Mesendoderm (in vitro differentiated cells): ENCODE data around the gene EPS8L1.

Experiments
- DNase-seq: peaks from one replicate; pipeline ENCODE4 v3.0.0; 2013
- H2AK5ac ChIP-seq: 2 replicates; pipeline ENCODE4 v1.6.1; 2013; ENCODE audit warnings: low read length, inconsistent platforms
- H2BK120ac ChIP-seq: 2 replicates; pipeline ENCODE4 v1.6.1; 2013; ENCODE audit warnings: low read depth, mild to moderate bottlenecking, low read length, moderate library complexity, mixed read lengths
- H2BK15ac ChIP-seq: replicated peaks from 2 replicates; pipeline ENCODE4 v1.6.1; 2013; ENCODE audit warnings: low read depth, mild to moderate bottlenecking, moderate library complexity
- H2BK5ac ChIP-seq: 2 replicates; pipeline ENCODE4 v1.6.1; 2013; ENCODE audit warnings: low read length, inconsistent platforms
- H3K18ac ChIP-seq: 2 replicates; pipeline ENCODE4 v1.6.1; 2013; ENCODE audit warnings: mild to moderate bottlenecking, low read length, mixed read lengths
- H3K23ac ChIP-seq: one replicate; pipeline ENCODE4 v1.6.1; 2013; ENCODE audit warnings: low read length
- H3K27ac ChIP-seq: 2 replicates; pipeline ENCODE4 v1.5.1; 2013; ENCODE audit warnings: low read depth, mild to moderate bottlenecking, inconsistent platforms, low read length, moderate library complexity
- H3K27me3 ChIP-seq: 2 replicates; pipeline ENCODE4 v1.6.1; 2013; ENCODE audit warnings: low read length, control low read depth, mild to moderate bottlenecking, inconsistent platforms; ENCODE audit not compliant: insufficient read depth, poor library complexity
- H3K36me3 ChIP-seq: 2 replicates; pipeline ENCODE4 v1.6.1; 2013; ENCODE audit warnings: low read length, inconsistent platforms; ENCODE audit not compliant: control insufficient read depth, insufficient read depth
- H3K4ac ChIP-seq: one replicate; pipeline ENCODE4 v1.6.1; 2013; ENCODE audit warnings: low read depth, mild to moderate bottlenecking, low read length, moderate library complexity
- H3K4me1 ChIP-seq: 2 replicates; pipeline ENCODE4 v1.6.1; 2013; ENCODE audit warnings: low read depth, low read length, inconsistent platforms; ENCODE audit not compliant: control insufficient read depth
- H3K4me2 ChIP-seq: 2 replicates; pipeline ENCODE4 v1.6.1; 2013; ENCODE audit warnings: low read length
- H3K4me3 ChIP-seq: 2 replicates; pipeline ENCODE4 v1.5.1; 2013; ENCODE audit warnings: mild to moderate bottlenecking, low read length
- H3K56ac ChIP-seq: one replicate; pipeline ENCODE4 v1.6.1; 2013; ENCODE audit warnings: low read length
- H3K79me1 ChIP-seq: 2 replicates; pipeline ENCODE4 v1.6.1; 2013; ENCODE audit warnings: low read length, inconsistent platforms
- H3K79me2 ChIP-seq: 2 replicates; pipeline ENCODE4 v1.6.1; 2013; ENCODE audit warnings: mild to moderate bottlenecking, low read length; ENCODE audit not compliant: control insufficient read depth, insufficient read depth
- H3K9ac ChIP-seq: 2 replicates; pipeline ENCODE4 v1.6.1; 2013; ENCODE audit warnings: low read length, inconsistent platforms
- H4K5ac ChIP-seq: one replicate; pipeline ENCODE4 v1.6.1; 2013; ENCODE audit warnings: low read length
- H4K8ac ChIP-seq: one replicate; pipeline ENCODE4 v1.6.1; 2013; ENCODE audit warnings: low read depth, mild to moderate bottlenecking, control low read depth, low read length, moderate library complexity
- WGBS: extraction: QIAGEN DNeasy Blood & Tissue Kit; methylation state at CpG from one replicate; pipeline ENCODE4 v1.1.7; 2013; ENCODE audit warnings: low lambda C conversion rate, missing lambda C conversion rate; ENCODE audit not compliant: insufficient coverage; ENCODE audit errors: extremely low coverage; 5-methylcytosine and 5-hydroxymethylcytosine counted together

The EPS8L1 gene

DNA sequence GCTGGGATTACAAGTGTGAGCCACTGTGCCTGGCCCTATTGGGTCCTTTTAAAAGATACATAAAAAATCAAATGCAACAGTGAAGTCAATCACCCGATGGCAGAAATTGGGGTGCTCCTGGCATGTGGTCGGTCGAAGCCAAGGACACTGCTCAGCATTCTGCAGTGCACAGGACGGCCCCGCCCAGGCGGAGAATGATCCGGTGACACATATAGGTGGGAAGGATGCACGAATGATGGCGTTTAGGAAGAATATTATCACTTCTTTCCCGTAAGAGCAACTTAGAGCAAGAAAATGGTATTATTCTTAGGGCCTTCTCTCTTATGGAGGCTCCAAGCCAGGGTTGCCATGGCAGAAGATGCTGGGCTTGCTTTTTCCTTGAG lies 34.4 kb upstream of the EPS8L1 start:
- Histone ChIP-seq H2BK15ac (no peak overlapping the region), H3K4me3 (no peak overlapping the region), H3K23ac (no peak overlapping the region), H3K9ac (no peak overlapping the region), H3K27me3 (no peaks in the 10 kb centered on the region), H3K27ac (no peak overlapping the region), H4K5ac (no peak overlapping the region), H3K4me2 (no peak overlapping the region), H4K8ac (no peak overlapping the region), H3K79me2 (no peaks in the 10 kb centered on the region), H3K18ac (no peak overlapping the region), H3K4ac (no peak overlapping the region), H3K4me1 (no peaks in the 10 kb centered on the region), H2BK120ac (no peak overlapping the region), H3K56ac (no peak overlapping the region), H3K36me3 (peaks cover 3% of the 10 kb centered on the region), H3K79me1 (peaks cover 2% of the 10 kb centered on the region), H2AK5ac (no peak overlapping the region), H2BK5ac (no peak overlapping the region)
- no CpG with 5 or more reads among the region's 10 CpGs for WGBS
- DNase-seq, result no peak

DNA sequence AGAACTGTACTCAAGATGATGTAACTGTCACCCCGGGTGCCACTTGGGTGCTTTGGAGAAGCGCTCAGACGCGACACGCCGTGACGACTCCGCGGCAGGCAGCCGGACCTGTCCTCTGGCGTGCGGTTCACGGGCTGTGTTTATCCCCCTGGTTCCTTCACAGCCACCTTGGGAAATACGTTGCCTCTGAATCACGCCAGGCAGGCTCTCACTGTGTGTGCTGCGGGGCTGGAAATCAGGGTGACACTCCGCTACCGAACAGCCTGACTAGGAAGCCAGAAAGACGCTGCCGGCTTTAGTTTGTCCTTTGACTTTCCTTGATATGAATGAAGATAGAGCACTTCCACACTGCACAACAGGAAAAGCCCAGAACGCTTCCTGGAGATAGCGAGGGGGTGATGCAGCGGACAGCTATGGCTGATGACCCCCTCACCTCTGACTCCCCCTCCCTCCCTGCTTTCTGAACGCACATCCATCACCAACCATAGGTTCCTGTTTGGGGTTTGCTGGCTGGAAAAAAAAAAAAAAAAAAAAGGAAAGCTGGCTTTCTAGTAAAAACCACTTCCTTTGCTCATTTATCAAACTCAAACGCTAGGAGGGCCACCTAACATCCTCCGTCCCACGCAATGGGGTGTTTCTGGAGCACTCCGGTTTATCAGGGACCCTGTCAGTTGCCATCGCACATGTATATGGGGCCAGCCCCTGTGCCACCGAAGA lies 33.9 kb upstream of the EPS8L1 start:
- Histone ChIP-seq H3K56ac (no peak overlapping the region), H3K4me2 (no peak overlapping the region), H4K8ac (no peak overlapping the region), H3K4ac (no peak overlapping the region), H2AK5ac (no peak overlapping the region), H3K4me3 (no peak overlapping the region), H3K18ac (no peak overlapping the region), H3K9ac (no peak overlapping the region), H2BK15ac (no peak overlapping the region), H3K79me1 (peaks cover 2% of the 10 kb centered on the region), H3K79me2 (no peaks in the 10 kb centered on the region), H3K36me3 (peaks cover 3% of the 10 kb centered on the region), H3K27me3 (no peaks in the 10 kb centered on the region), H4K5ac (no peak overlapping the region), H3K4me1 (no peaks in the 10 kb centered on the region), H2BK120ac (no peak overlapping the region), H2BK5ac (no peak overlapping the region), H3K23ac (no peak overlapping the region), H3K27ac (no peak overlapping the region)
- DNase-seq, result no peak
- WGBS, result no CpG with 5 or more reads among the region's 30 CpGs

DNA sequence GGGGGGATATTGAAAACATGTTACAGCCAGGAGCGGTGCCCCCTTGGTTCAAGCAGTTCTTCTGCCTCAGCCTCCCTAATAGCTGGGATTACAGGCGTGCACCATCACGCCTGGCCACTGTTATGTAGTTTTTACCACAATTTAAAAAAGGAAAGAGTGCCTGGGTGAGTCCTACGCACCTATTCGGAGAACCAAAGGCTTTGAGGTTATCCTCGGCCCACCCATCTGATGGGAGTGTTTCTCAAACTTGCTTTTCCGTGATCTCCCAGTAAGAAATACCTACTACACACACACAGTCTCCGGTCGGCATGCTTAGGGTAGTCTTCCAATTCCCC lies 33.4 kb upstream of the EPS8L1 start:
- no CpG with 5 or more reads among the region's 9 CpGs for WGBS

DNA sequence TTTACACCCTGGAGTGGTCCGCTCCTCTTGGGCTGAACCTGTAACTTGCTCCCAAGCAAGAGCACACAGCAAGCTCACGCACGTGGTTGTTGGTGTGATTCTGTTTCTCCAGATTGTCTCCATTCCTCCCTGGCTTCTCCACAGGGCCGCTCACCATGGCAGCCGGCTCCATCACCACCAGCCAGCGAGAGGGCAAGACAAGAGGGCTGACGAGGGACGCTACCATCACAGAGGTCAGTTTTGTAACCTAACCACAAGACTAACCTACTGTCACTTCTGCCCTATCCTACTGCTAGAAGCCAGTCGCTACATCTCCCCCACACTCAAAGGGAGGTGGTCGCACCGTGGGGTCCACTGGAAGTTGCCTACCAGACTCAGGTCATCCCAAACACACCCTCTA lies 33.0 kb upstream of the EPS8L1 start:
- H3K4me2 ChIP-seq, result no peak overlapping the region
- DNase-seq, result no peak
- H3K36me3 ChIP-seq, result peaks cover 8% of the 10 kb centered on the region

More for the DNA sequence above, 33.4 kb upstream of the EPS8L1 start:
- peaks cover 7% of the 10 kb centered on the region for H3K36me3 ChIP-seq
- no peaks in the 10 kb centered on the region for H3K79me2 ChIP-seq
- H3K4ac ChIP-seq, result no peak overlapping the region
- no peak overlapping the region for H2AK5ac ChIP-seq
- H3K27me3 ChIP-seq, result no peaks in the 10 kb centered on the region
- no peak overlapping the region for H3K4me3 ChIP-seq
- H3K23ac ChIP-seq, result no peak overlapping the region
- no peak overlapping the region for H3K4me2 ChIP-seq
- H3K27ac ChIP-seq, result no peak overlapping the region
- peaks cover 2% of the 10 kb centered on the region for H3K79me1 ChIP-seq
- no peak overlapping the region for H4K5ac ChIP-seq
- H2BK5ac ChIP-seq, result no peak overlapping the region
- DNase-seq, result no peak
- no peak overlapping the region for H2BK120ac ChIP-seq
- no peak overlapping the region for H3K18ac ChIP-seq
- no peak overlapping the region for H3K9ac ChIP-seq
- H4K8ac ChIP-seq, result no peak overlapping the region
- no peak overlapping the region for H3K56ac ChIP-seq
- no peak overlapping the region for H2BK15ac ChIP-seq
- H3K4me1 ChIP-seq, result no peaks in the 10 kb centered on the region

DNA sequence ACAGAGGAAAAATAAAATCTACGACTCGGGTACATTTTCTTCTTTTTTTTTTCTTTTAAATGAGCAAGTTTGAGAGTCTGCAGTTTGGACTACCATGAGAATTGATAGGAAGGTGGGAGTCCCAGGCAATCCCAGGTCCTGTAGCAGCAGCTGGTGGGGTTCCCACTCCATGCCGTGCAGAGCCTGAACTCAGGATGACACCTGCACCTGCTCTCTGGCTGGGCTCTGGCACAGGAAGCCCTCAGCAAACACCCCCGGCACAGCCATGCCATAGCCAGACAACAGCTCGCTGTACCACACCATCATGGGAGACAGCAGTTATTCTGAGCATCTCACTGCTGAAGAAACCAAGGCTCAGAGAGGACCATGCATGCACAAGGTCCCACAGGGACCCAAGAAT lies 31.4 kb upstream of the EPS8L1 start:
- Histone ChIP-seq H3K79me1 (peaks cover 3% of the 10 kb centered on the region), H3K36me3 (peaks cover 18% of the 10 kb centered on the region), H3K27ac (no peak overlapping the region), H2BK5ac (no peak overlapping the region), H3K4me3 (no peak overlapping the region), H4K8ac (no peak overlapping the region), H2BK120ac (no peak overlapping the region), H3K4me1 (no peaks in the 10 kb centered on the region), H3K56ac (no peak overlapping the region), H2AK5ac (no peak overlapping the region), H3K23ac (no peak overlapping the region), H3K79me2 (no peaks in the 10 kb centered on the region), H3K4ac (no peak overlapping the region), H2BK15ac (no peak overlapping the region), H3K27me3 (no peaks in the 10 kb centered on the region), H3K9ac (no peak overlapping the region), H4K5ac (no peak overlapping the region), H3K4me2 (no peak overlapping the region), H3K18ac (no peak overlapping the region)
- no peak for DNase-seq
- no CpG with 5 or more reads among the region's 5 CpGs for WGBS

More for the DNA sequence above, 33.0 kb upstream of the EPS8L1 start:
- no peak overlapping the region for H3K9ac ChIP-seq
- H3K4me1 ChIP-seq, result no peaks in the 10 kb centered on the region
- H4K8ac ChIP-seq, result no peak overlapping the region
- H3K4ac ChIP-seq, result no peak overlapping the region
- H3K56ac ChIP-seq, result no peak overlapping the region
- peaks cover 2% of the 10 kb centered on the region for H3K79me1 ChIP-seq
- H3K27ac ChIP-seq, result no peak overlapping the region
- no peak overlapping the region for H3K4me3 ChIP-seq
- WGBS, result no CpG with 5 or more reads among the region's 11 CpGs
- H2BK15ac ChIP-seq, result no peak overlapping the region
- H3K23ac ChIP-seq, result no peak overlapping the region
- H3K79me2 ChIP-seq, result no peaks in the 10 kb centered on the region
- H3K27me3 ChIP-seq, result no peaks in the 10 kb centered on the region
- no peak overlapping the region for H2BK120ac ChIP-seq
- H2AK5ac ChIP-seq, result no peak overlapping the region
- no peak overlapping the region for H2BK5ac ChIP-seq
- no peak overlapping the region for H4K5ac ChIP-seq
- no peak overlapping the region for H3K18ac ChIP-seq
